Osteoblast (primary cell): ENCODE data around the gene TMEFF1. TPM values are rescaled to one million over a fixed set of nuclear protein-coding genes. Genes with fewer than 3 reads are reported as not detected.
A peak's percentile ranks its signal among the peaks of the same experiment; 100 is the strongest.

Source experiments
- DNase-seq: peaks from one replicate; pipeline ENCODE4 v3.0.0; 2011; ENCODE audit warnings: low spot score, mixed read lengths; ENCODE audit not compliant: insufficient read length; ENCODE audit errors: missing footprints
- H2AFZ ChIP-seq: 2 replicates; pipeline ENCODE4 v1.6.0; 2011; ENCODE audit warnings: mild to moderate bottlenecking, low read length
- H3K27ac ChIP-seq: 2 replicates; pipeline ENCODE4 v1.5.1; 2011; ENCODE audit warnings: mild to moderate bottlenecking, low read depth, low read length, moderate library complexity
- H3K27me3 ChIP-seq: 2 replicates; pipeline ENCODE4 v1.6.0; 2012; ENCODE audit warnings: mild to moderate bottlenecking, control low read depth, inconsistent platforms, low read length, moderate library complexity; ENCODE audit not compliant: insufficient read depth
- H3K36me3 ChIP-seq: 2 replicates; pipeline ENCODE4 v1.5.1; 2011; ENCODE audit warnings: mild to moderate bottlenecking, low read length, control low read depth, moderate library complexity; ENCODE audit not compliant: insufficient read depth
- H3K4me1 ChIP-seq: 2 replicates; pipeline ENCODE4 v1.5.1; 2011; ENCODE audit warnings: mild to moderate bottlenecking, low read length, control low read depth, moderate library complexity; ENCODE audit not compliant: insufficient read depth
- H3K4me2 ChIP-seq: 2 replicates; pipeline ENCODE4 v1.6.0; 2011; ENCODE audit warnings: mild to moderate bottlenecking, low read length; ENCODE audit not compliant: insufficient read depth
- H3K4me3 ChIP-seq: fragments of 200-600 bp; sonication (generic); 3 replicates; pipeline ENCODE4 v1.5.1; 2012; ENCODE audit warnings: mild to moderate bottlenecking, low read length, inconsistent platforms; ENCODE audit not compliant: insufficient read depth
- H3K79me2 ChIP-seq: 2 replicates; pipeline ENCODE4 v1.6.0; 2012; ENCODE audit warnings: mild to moderate bottlenecking, low read length, control low read depth, inconsistent platforms; ENCODE audit not compliant: insufficient read depth
- H3K9me3 ChIP-seq: 2 replicates; pipeline ENCODE4 v1.5.1; 2011; ENCODE audit warnings: low read depth, low read length, control low read depth
- H4K20me1 ChIP-seq: 2 replicates; pipeline ENCODE4 v1.6.0; 2012; ENCODE audit warnings: mild to moderate bottlenecking, low read length, control low read depth; ENCODE audit not compliant: insufficient read depth
- CTCF ChIP-seq: IDR thresholded peaks from 2 replicates; pipeline ENCODE4 v1.5.1; 2011; ENCODE audit warnings: mild to moderate bottlenecking, low read depth, low read length, moderate library complexity; ENCODE audit errors: extremely low read depth
- total RNA-seq: library from RNA; depleted of rRNA; stranded (reverse); fragments of >200 nt; gene quantifications from 2 replicates; pipeline ENCODE4 v1.2.3, GENCODE V29; 2012

The TMEFF1 gene
- total RNA-seq, 1 donor, result 0.72 TPM

DNA sequence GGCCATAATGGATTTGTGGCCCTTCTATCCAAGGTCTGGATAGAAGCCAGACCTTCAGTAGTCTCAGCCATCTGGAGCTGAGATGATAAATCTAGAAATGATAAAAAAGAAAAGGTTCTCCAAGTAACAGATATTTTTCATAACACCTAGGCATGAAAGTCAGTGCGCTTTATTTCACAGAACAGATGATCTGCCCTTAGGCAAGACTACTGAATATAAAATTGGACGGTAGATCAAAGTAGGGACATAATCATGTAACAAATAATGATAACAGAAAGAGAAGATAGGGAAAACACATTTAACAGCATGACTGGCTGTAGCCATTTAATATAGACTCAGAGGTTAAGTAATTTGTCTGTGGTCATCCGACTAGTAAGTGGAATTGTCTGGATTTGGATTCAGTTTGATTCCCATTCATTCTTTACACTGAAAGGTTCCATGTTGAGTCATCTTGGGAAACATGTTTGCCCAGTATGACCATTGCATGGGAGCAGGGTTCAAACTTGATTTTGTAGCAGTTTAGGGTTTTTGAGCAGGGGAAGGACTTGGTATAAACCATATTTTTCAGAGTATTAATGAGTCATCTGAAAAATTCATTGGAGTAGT is 100.8 kb downstream of the TMEFF1 start:
- H3K4me3 ChIP-seq, result no peak overlapping the region
- no peaks in the 10 kb centered on the region for H4K20me1 ChIP-seq
- H3K4me1 ChIP-seq, result peaks cover 26% of the 10 kb centered on the region
- no peak overlapping the region for H2AFZ ChIP-seq
- no peaks in the 10 kb centered on the region for H3K36me3 ChIP-seq
- H3K27me3 ChIP-seq, result no peaks in the 10 kb centered on the region
- DNase-seq, result no peak
- H3K27ac ChIP-seq, result no peak overlapping the region
- no peak overlapping the region for H3K4me2 ChIP-seq
- H3K79me2 ChIP-seq, result no peaks in the 10 kb centered on the region
- H3K9me3 ChIP-seq, result no peaks in the 10 kb centered on the region
- TF ChIP-seq CTCF, result no peak

DNA sequence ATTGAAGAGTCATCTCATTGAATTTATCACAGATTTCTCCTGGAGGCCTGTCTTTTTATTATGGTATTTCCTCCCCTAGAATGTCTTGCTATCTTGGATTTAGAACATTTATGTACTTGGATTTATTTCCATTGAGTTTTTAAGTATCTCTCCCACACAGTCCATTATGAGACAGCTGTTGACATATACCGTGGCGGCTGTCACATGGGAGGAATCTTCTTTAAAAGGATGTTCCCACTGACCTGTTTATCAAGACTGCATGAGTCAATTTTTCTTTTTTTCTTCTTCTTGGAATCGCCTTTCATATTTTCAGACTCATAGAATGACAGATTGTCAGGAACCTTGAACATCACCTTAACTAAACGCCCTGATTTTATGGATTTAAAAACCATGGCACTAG is 102.1 kb downstream of the TMEFF1 start:
- H3K27ac ChIP-seq, result peak overlapping the region; percentile 35
- H3K36me3 ChIP-seq, result no peaks in the 10 kb centered on the region
- no peaks in the 10 kb centered on the region for H3K9me3 ChIP-seq
- H3K4me3 ChIP-seq, result no peak overlapping the region
- no peak overlapping the region for H2AFZ ChIP-seq
- peaks cover 30% of the 10 kb centered on the region for H3K4me1 ChIP-seq
- H3K27me3 ChIP-seq, result no peaks in the 10 kb centered on the region
- no peak overlapping the region for H3K4me2 ChIP-seq
- no peaks in the 10 kb centered on the region for H4K20me1 ChIP-seq
- no peak for TF ChIP-seq CTCF
- no peak for DNase-seq
- H3K79me2 ChIP-seq, result no peaks in the 10 kb centered on the region

GRCh38 chr9:100575765-100576386 is 102.9 kb downstream of the TMEFF1 start:
- TF ChIP-seq CTCF, result no peak
- no peaks in the 10 kb centered on the region for H3K27me3 ChIP-seq
- no peaks in the 10 kb centered on the region for H4K20me1 ChIP-seq
- peak overlapping the region; percentile 35 for H3K27ac ChIP-seq
- H3K4me1 ChIP-seq, result peaks cover 36% of the 10 kb centered on the region
- H3K36me3 ChIP-seq, result no peaks in the 10 kb centered on the region
- no peaks in the 10 kb centered on the region for H3K79me2 ChIP-seq
- H3K9me3 ChIP-seq, result no peaks in the 10 kb centered on the region
- peak; percentile 47 for DNase-seq
- no peak overlapping the region for H3K4me3 ChIP-seq
- H3K4me2 ChIP-seq, result peak overlapping the region; percentile 18
- H2AFZ ChIP-seq, result no peak overlapping the region

DNA sequence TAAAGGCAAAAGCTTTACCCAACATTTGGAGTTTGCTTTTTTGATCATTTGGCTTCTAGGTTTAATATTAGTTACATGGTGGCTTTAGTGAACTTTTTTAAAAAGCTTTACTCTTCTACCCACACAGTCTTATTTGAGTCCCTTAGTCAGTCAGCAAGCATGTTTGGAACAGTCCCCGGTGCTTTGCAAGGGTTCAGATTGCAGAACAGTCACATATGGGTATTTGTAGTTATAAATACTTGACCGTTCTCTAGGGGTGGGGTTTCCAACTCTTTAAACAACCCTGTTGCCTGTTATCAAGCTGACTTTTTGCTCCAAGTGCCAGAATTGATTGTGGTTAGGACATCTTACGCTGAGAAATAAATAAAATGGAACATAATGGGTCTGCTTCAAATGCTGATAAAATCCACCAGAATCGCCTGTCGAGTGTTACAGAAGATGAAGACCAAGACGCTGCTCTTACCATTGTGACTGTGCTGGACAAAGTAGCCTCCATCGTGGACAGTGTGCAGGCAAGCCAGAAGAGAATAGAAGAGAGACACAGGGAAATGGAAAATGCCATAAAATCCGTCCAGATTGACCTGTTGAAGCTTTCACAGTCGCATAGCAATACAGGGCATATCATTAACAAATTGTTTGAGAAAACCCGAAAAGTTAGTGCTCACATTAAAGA is 105.0 kb downstream of the TMEFF1 start, which contains the start of gene CAVIN4:
Gene CAVIN4 (plus strand): TSS at position 304 of the 673 bp plus-strand sequence. CDS start 65 bp downstream, at position 369.
- no peaks in the 10 kb centered on the region for H3K27me3 ChIP-seq
- no peak for TF ChIP-seq CTCF
- H3K27ac ChIP-seq, result no peak within 1 kb of the TSS
- H4K20me1 ChIP-seq, result no peaks in the 10 kb centered on the region
- no peaks in the 10 kb centered on the region for H3K79me2 ChIP-seq
- H3K4me2 ChIP-seq, result peak within 1 kb of the TSS; percentile 42
- H3K36me3 ChIP-seq, result no peaks in the 10 kb centered on the region
- no peak within 1 kb of the TSS for H2AFZ ChIP-seq
- H3K4me3 ChIP-seq, result peak within 1 kb of the TSS; percentile 41
- no peaks in the 10 kb centered on the region for H3K9me3 ChIP-seq
- peaks cover 39% of the 10 kb centered on the region for H3K4me1 ChIP-seq
- DNase-seq, result peak; percentile 43
